SK-N-MC (cell line): ENCODE results near the gene KCNA4.
"Not testable (repeated sequence)": the region's sequence is repeated elsewhere in the genome, so short reads cannot be mapped to it uniquely, and the experiment has no call there.

Experiments used
- DNase-seq: peaks from one replicate; pipeline ENCODE4 v3.0.0-alpha.2; 2011; ENCODE audit warnings: low read depth, low spot score
- H3K27ac ChIP-seq: fragments of 200-600 bp; sonication (generic); 2 replicates; pipeline ENCODE4 v1.5.1; 2016; ENCODE audit warnings: mixed run types
- H3K36me3 ChIP-seq: fragments of 200-600 bp; sonication (generic); 2 replicates; pipeline ENCODE4 v1.6.1; 2017; ENCODE audit warnings: antibody characterized with exemption, low read length, mixed read lengths; ENCODE audit not compliant: insufficient read depth
- H3K4me3 ChIP-seq: fragments of 200-600 bp; sonication (generic); 2 replicates; pipeline ENCODE4 v1.5.1; 2016
- H3K9ac ChIP-seq: fragments of 200-600 bp; sonication (generic); 2 replicates; pipeline ENCODE4 v1.8.0; 2017; ENCODE audit warnings: mixed run types, mixed read lengths; ENCODE audit not compliant: insufficient read length
- H3K9me3 ChIP-seq: fragments of 200-600 bp; sonication (generic); 2 replicates; pipeline ENCODE4 v1.6.1; 2017; ENCODE audit warnings: low read depth, mild to moderate bottlenecking, antibody characterized with exemption, low read length, moderate library complexity, mixed read lengths
- EZH2 ChIP-seq: fragments of 200-600 bp; sonication (generic); IDR thresholded peaks from one replicate; pipeline ENCODE4 v1.6.1; 2017; ENCODE audit warnings: antibody characterized with exemption
- FOXP2 ChIP-seq: optimal IDR thresholded peaks from 2 replicates; pipeline ENCODE3; 2011; ENCODE audit warnings: mild to moderate bottlenecking, moderate library complexity; ENCODE audit not compliant: insufficient read depth; ENCODE audit errors: extremely low read length, control extremely low read depth
- POLR2AphosphoS5 ChIP-seq: IDR thresholded peaks from 2 replicates; pipeline ENCODE4 v1.6.1; 2012; ENCODE audit warnings: mild to moderate bottlenecking, low read depth, low read length, borderline replicate concordance

Gene KCNA4

DNA sequence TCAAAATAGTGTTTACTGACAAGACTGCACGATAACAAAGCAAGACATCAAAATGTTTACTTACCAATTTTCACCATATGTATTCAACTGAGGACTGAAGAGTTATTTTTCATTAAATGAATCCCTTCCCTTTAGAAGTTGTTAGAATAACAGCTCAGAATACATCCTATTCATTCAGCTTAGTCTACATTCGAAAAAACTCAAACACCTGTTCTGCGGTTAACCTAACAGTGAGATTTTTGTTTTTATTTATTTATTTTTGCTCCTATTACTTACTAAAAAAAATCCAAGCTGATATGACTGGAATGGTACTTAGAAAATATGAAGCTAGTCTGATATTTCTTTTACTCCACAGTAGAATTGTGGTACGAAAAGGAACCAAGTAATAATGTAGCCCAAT, 10.0 kb downstream of the KCNA4 start:
- no peak for TF ChIP-seq FOXP2
- TF ChIP-seq EZH2 = no peak
- no peak for TF ChIP-seq POLR2AphosphoS5
- no peak overlapping the region for H3K4me3 ChIP-seq
- no peak overlapping the region for H3K27ac ChIP-seq
- H3K9ac ChIP-seq = no peak overlapping the region
- no peaks in the 10 kb centered on the region for H3K9me3 ChIP-seq
- H3K36me3 ChIP-seq = no peaks in the 10 kb centered on the region
- no peak for DNase-seq

DNA sequence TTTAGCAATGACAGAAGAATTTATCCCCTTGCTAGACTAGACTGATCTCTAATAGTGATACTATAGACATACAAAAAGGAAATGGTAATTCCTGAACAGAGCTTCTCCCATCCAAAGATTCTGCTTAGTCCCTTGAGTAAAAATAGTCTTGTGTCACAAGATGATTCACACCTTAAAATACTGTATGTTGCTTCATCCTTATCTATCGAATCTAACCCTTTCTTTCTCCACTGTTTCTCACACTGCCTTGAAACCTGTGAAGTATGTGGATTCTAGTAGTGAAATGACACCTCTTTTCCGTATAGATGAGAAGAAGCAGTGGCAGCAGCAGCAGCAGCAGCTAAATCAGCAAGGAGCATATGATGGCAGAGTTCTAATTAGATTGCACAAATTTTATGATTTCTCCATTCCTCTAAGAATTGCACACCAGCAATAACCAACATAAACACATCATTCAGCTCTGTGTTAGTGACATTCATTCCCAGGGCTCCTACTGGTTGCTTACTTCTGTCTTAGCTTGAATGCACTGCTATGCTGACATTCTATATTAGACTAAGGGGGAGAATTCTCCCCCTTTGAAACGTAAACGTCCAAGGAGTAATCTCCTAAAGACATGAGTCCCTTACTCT, 14.6 kb downstream of the KCNA4 start:
- Histone ChIP-seq H3K27ac (no peak overlapping the region), H3K36me3 (no peaks in the 10 kb centered on the region), H3K4me3 (no peak overlapping the region), H3K9me3 (no peaks in the 10 kb centered on the region), H3K9ac (no peak overlapping the region)
- TF ChIP-seq FOXP2 (no peak), EZH2 (no peak), POLR2AphosphoS5 (no peak)
- DNase-seq = no peak

DNA sequence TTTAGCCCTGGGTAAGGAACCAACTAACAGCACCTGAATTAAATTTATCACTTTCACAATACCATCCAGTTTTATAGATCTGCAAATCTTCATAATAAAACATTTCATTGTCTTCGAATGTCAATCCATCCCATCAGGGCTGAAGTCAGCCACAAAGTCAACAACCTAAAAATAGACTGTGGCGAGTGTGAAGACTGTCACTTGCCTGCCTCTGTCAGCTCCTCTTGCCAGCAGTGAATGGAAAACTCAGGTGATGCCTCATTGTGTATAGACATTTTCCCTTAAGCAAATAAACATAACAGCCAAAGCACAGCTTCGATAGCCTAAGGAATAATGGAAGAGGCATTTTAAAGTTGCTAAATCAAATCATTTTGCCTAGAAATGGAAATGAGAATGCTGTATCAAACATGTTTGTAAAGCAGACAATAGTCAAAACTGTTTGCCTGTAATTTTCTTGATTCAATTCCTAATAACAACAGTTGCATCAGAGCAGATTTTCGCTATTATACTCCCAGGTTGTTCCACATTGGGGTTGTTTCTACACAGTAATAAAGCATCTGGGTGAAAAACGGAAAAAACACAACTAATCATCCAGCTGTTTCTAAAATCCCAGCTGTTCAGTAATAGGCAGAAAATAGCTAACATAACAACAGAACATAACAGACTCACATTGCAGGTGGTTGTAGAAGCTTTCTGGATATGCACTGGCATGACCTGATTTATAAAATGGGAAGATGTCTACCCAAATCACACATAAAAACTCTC, 15.7 kb downstream of the KCNA4 start:
- no peak for DNase-seq
- TF ChIP-seq POLR2AphosphoS5 (no peak), EZH2 (no peak), FOXP2 (no peak)

DNA sequence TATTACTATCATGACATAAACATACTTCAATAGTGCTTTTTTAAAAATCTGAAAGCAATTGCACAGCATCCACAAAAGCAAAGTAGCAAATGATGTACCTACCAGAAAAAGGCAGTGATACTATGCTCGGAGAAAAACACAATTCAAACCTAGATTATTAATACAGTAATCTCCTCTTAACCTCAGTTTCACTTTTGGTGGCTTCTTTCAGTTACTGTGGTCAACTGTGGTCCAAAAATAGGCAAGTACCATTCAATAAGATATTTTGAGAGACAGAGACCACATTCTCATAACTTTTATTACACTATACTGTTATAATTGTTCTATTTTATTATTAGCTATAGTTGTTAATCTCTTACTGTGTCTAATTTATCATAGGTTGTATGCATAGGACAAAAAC, 20.8 kb downstream of the KCNA4 start:
- H3K9me3 ChIP-seq = no peaks in the 10 kb centered on the region
- no peak overlapping the region for H3K27ac ChIP-seq
- DNase-seq = no peak
- TF ChIP-seq POLR2AphosphoS5 (no peak), EZH2 (no peak)
- no peaks in the 10 kb centered on the region for H3K36me3 ChIP-seq
- H3K9ac ChIP-seq = no peak overlapping the region
- no peak overlapping the region for H3K4me3 ChIP-seq

More for the DNA sequence above, 15.7 kb downstream of the KCNA4 start:
- Histone ChIP-seq H3K9me3 (no peaks in the 10 kb centered on the region), H3K36me3 (no peaks in the 10 kb centered on the region), H3K27ac (no peak overlapping the region), H3K4me3 (no peak overlapping the region), H3K9ac (no peak overlapping the region)

DNA sequence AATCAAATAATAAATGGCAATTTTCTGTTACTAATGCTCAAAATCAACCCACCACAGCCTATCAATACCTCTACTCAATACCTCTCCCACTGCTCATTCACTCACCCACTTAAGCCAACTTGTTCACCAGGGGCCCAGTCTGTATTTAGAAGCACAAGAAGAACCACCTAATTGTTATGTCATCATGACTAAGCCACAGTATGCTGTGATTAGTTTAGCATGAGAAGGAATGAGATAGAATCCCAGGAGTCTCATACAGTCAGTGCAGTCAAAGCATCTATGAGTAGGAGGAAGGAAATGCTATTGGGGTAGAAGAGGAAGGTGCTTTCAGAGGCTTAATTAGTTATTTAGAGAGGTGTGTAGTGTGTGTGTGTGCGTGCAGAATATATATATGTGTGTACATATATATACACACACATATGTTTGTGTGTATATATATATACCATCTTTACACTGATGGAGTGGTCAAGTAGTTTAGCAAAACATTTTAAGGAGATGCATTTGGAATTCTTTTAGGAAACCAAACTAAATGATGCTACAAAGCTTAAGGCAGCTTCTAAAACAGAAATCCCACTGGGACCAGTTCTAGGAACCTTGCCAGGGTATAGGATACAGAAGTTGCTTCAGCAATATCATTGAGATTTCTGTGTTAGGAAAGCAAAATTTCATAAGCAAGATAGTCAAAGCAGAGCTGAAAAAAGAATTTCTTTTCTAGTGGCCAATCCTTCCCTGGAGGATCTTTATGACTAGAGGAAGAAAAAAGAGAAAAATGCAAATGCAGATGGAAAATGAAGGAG, 27.5 kb downstream of the KCNA4 start:
- Histone ChIP-seq H3K27ac (no peak overlapping the region), H3K36me3 (no peaks in the 10 kb centered on the region), H3K4me3 (no peak overlapping the region), H3K9ac (no peak overlapping the region), H3K9me3 (no peaks in the 10 kb centered on the region)
- no peak for DNase-seq
- TF ChIP-seq FOXP2 (no peak), POLR2AphosphoS5 (no peak), EZH2 (no peak)

DNA sequence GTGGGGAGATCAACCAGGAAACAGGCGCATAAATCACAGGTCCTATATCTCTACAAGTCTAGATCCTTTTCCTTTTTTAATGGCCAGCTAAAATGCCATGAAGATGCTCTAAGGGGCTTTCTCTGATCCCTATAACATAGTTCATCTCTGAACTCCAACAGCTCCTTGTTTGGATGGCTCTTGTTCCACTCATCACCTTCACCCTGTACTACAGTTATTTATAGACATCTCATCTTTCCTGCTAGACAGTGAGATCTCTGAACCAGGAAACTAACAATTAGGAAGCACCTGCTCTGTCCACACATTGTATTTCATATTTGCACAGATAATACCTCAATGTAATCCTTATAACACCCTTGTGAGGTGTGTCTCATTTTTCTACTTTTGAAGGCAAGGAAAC, 31.6 kb downstream of the KCNA4 start:
- no peak for DNase-seq
- Histone ChIP-seq H3K36me3 (no peaks in the 10 kb centered on the region), H3K9ac (no peak overlapping the region), H3K27ac (no peak overlapping the region), H3K9me3 (no peaks in the 10 kb centered on the region), H3K4me3 (no peak overlapping the region)
- TF ChIP-seq FOXP2 (no peak), EZH2 (no peak), POLR2AphosphoS5 (no peak)

DNA sequence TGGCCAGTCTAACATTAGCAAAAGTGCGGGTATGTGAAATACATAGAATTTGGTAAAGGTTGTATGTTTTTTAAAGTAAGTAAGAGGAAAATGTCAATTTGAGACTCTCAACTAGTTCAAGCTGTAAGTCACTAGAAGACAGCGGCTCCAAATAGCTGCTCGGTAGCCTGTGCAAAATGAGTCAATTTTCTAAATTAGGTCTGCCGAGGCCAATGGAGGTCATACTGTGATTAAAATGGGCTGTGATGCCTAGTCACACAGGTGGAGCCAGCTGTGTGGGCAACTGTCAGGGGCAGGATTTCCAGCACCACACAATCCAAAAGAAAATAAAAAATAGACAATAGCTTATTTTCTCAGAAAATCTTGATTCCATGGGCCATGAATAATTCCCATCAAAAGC, 32.3 kb downstream of the KCNA4 start:
- Histone ChIP-seq H3K36me3 (no peaks in the 10 kb centered on the region), H3K9me3 (no peaks in the 10 kb centered on the region), H3K9ac (no peak overlapping the region), H3K4me3 (no peak overlapping the region), H3K27ac (no peak overlapping the region)
- TF ChIP-seq POLR2AphosphoS5 = no peak
- TF ChIP-seq FOXP2 = no peak
- no peak for DNase-seq

DNA sequence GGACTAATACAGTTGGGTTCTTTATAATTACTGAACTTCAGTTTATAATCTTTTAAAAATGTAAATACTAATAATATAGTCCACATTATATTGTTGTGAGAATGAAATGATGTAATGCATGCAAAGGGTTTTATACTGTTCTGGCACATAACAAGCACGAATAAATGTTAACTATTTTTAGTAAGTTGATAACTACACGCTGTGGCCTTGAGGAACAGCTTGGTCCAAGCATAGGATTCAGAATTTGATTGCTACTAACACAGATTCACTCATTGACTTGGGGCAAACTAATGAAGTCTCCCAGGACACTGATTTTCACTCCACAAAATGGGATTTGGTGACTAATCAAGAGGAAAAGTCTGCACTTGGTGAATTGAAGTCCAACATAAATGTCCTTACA, 38.3 kb downstream of the KCNA4 start:
- H3K36me3 ChIP-seq = no peaks in the 10 kb centered on the region
- H3K4me3 ChIP-seq = no peak overlapping the region
- H3K27ac ChIP-seq = no peak overlapping the region
- DNase-seq = no peak
- no peaks in the 10 kb centered on the region for H3K9me3 ChIP-seq
- H3K9ac ChIP-seq = no peak overlapping the region
- TF ChIP-seq FOXP2 (no peak), POLR2AphosphoS5 (no peak), EZH2 (no peak)

DNA sequence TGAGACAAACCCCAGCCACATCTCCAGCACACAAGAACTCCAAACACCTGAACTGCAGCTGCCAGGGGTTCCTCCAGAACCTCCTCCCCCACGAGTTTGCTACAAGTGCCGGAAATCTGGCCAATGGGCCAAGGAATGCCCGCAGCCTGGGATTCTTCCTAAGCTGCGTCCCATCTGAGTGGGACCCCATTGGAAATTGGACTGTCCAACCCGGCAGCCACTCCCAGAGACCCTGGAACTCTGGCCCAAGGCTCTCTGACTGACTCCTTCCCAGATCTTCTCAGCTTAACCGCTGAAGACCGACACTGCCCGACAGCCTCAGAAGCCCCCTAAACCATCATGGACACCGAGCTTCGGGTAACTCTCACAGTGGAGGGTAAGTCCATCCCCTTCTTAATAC, 41.2 kb downstream of the KCNA4 start:
- DNase-seq, H3K9me3 ChIP-seq, H3K36me3 ChIP-seq, H3K27ac ChIP-seq, H3K4me3 ChIP-seq, H3K9ac ChIP-seq: not testable (repeated sequence)
